ENCODE data around the gene NECTIN4. TPM values are rescaled to one million over a fixed set of nuclear protein-coding genes. Genes with fewer than 3 reads are reported as not detected.

The NECTIN4 gene
- total RNA-seq, 1 donor from 2014 or later = not detected

DNA sequence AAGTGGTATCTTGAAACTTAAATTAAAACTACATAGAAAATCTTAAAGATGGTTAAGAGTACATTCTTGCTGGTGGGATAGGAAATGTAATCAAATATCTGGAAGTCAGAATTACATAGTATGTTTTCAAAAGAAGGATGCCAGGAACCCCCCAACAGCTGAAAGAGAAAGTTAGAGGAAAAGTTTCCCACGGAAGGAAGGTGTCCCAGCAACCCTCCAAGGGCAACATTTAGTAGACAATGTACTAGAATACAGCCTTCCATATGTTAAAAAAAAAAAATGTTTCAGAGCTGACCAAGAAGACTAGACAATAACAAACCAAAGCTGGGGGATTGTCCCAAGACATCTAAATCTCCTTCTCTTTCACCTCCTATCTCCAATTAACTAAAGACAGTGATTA is 40.9 kb upstream of the NECTIN4 start:
- TF ChIP-seq EZH2phosphoT487 (IDR thresholded peaks at IDR 0.05) (no peak), EZH2 (IDR thresholded peaks at IDR 0.05) (no peak)
- TF ChIP-seq, protein P1, sequence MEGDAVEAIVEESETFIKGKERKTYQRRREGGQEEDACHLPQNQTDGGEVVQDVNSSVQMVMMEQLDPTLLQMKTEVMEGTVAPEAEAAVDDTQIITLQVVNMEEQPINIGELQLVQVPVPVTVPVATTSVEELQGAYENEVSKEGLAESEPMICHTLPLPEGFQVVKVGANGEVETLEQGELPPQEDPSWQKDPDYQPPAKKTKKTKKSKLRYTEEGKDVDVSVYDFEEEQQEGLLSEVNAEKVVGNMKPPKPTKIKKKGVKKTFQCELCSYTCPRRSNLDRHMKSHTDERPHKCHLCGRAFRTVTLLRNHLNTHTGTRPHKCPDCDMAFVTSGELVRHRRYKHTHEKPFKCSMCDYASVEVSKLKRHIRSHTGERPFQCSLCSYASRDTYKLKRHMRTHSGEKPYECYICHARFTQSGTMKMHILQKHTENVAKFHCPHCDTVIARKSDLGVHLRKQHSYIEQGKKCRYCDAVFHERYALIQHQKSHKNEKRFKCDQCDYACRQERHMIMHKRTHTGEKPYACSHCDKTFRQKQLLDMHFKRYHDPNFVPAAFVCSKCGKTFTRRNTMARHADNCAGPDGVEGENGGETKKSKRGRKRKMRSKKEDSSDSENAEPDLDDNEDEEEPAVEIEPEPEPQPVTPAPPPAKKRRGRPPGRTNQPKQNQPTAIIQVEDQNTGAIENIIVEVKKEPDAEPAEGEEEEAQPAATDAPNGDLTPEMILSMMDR (IDR thresholded peaks at IDR 0.05) = no peak
- H3K9ac ChIP-seq = peak overlapping the region; percentile 6
- H3K27me3 ChIP-seq = no peaks in the 10 kb centered on the region
- Mint-ChIP-seq H3K4me3 (no peak overlapping the region), H3K9me3 (no peaks in the 10 kb centered on the region), H3K27ac (no peak overlapping the region), H3K36me3 (peaks cover 26% of the 10 kb centered on the region), H3K4me1 (peaks cover 28% of the 10 kb centered on the region), H3K27me3 (ENCODE audit: insufficient read depth, low read depth) (no peaks in the 10 kb centered on the region)
- peaks cover 38% of the 10 kb centered on the region for H3F3A ChIP-seq (ENCODE audit: low read depth)
- H3K4me2 ChIP-seq = peak overlapping the region; percentile 90
- H3K27ac ChIP-seq = no peak overlapping the region
- H3K4me3 ChIP-seq = peak overlapping the region; percentile 77
- H3K4me1 ChIP-seq = peaks cover 20% of the 10 kb centered on the region
- DNase-seq (ENCODE audit: low spot score) = no peak
- H3K9me3 ChIP-seq (ENCODE audit: low read depth) = no peaks in the 10 kb centered on the region
- H3K79me2 ChIP-seq (ENCODE audit: low read depth) = peaks cover 86% of the 10 kb centered on the region
- no peaks in the 10 kb centered on the region for H3K36me3 ChIP-seq
- H4K20me1 ChIP-seq (ENCODE audit: low read depth) = peaks cover 22% of the 10 kb centered on the region
- H2AFZ ChIP-seq (replicated peaks) = no peak overlapping the region

DNA sequence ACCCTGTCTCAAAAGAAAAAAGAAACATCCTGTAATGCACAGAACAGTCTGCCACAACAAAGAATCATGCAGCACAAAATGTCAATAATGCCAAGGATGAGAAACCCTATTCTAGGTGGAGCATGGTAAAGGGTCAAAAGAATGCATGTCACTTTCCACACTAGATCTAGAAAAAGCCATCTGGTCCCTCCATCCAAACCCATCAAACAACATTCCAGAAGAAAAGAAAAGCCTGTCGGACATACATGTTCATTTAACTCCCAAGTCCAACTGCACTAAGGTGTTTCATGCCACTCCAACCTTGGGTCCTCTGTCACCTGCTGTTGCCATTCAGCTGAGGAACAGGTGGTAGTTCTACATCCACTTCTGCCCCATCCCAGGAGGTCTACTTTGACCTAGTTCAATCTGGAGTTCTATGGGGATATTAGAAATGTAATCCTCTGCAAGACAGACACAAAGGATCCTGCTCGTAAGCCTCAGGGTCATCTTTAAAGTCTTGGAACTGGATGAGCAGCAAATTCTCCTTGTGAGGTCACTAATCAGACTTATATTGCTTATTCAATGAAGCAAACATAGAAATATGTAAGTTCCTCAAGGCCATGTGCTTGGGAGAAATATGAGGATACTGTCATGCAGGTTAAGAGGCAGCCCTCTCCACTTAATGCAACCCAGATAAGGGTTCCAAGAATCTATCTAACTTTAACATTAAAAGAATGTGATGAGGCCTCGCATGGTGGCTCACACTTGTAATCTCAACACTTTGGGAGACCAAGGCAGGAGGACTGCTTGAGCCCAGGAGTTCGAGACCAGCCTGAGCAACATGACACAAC is 39.4 kb upstream of the NECTIN4 start:
- H3K4me3 Mint-ChIP-seq = no peak overlapping the region
- no peaks in the 10 kb centered on the region for H3K9me3 ChIP-seq (ENCODE audit: low read depth)
- no peak overlapping the region for H2AFZ ChIP-seq (replicated peaks)
- H3K79me2 ChIP-seq (ENCODE audit: low read depth) = peaks cover 77% of the 10 kb centered on the region
- no peak for DNase-seq (ENCODE audit: low spot score)
- no peak for TF ChIP-seq EZH2phosphoT487 (IDR thresholded peaks at IDR 0.05)
- TF ChIP-seq EZH2 (IDR thresholded peaks at IDR 0.05) = no peak
- TF ChIP-seq, protein P1 (IDR thresholded peaks at IDR 0.05) = no peak
- H3K27me3 ChIP-seq = no peaks in the 10 kb centered on the region
- no peaks in the 10 kb centered on the region for H3K36me3 ChIP-seq
- H3F3A ChIP-seq (ENCODE audit: low read depth) = peaks cover 33% of the 10 kb centered on the region
- H4K20me1 ChIP-seq (ENCODE audit: low read depth) = peaks cover 24% of the 10 kb centered on the region
- peaks cover 26% of the 10 kb centered on the region for H3K36me3 Mint-ChIP-seq
- H3K27me3 Mint-ChIP-seq (ENCODE audit: insufficient read depth, low read depth) = no peaks in the 10 kb centered on the region
- no peaks in the 10 kb centered on the region for H3K9me3 Mint-ChIP-seq
- H3K4me3 ChIP-seq = no peak overlapping the region
- H3K27ac Mint-ChIP-seq = no peak overlapping the region
- no peak overlapping the region for H3K27ac ChIP-seq
- peaks cover 20% of the 10 kb centered on the region for H3K4me1 ChIP-seq
- peaks cover 25% of the 10 kb centered on the region for H3K4me1 Mint-ChIP-seq
- H3K4me2 ChIP-seq = no peak overlapping the region
- no peak overlapping the region for H3K9ac ChIP-seq

DNA sequence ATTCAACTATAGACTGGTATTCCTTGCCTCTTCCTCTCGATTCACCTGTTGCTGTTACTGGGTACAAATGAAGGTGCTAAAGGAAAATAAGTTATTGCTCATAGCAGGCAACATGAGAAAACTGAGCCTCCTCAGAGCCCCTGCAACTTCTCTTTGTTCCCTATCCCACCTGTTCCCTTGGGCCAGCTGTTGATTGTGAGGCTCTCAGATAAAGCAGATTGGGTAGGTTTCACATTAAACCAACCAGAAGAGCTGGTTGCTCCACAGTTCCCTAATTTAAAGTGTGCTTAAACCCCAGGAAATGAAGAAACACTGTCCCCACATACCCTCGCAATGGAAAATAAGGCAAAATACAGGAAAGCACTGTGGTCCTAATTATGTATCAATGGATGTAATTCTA is 38.3 kb upstream of the NECTIN4 start:
- TF ChIP-seq EZH2 (IDR thresholded peaks at IDR 0.05) = no peak
- Mint-ChIP-seq H3K27ac (no peak overlapping the region), H3K27me3 (ENCODE audit: insufficient read depth, low read depth) (no peaks in the 10 kb centered on the region), H3K4me1 (peaks cover 25% of the 10 kb centered on the region), H3K36me3 (peaks cover 32% of the 10 kb centered on the region), H3K4me3 (no peak overlapping the region), H3K9me3 (no peaks in the 10 kb centered on the region)
- H2AFZ ChIP-seq (replicated peaks) = no peak overlapping the region
- no peak overlapping the region for H3K9ac ChIP-seq
- peaks cover 72% of the 10 kb centered on the region for H3K79me2 ChIP-seq (ENCODE audit: low read depth)
- H3K4me3 ChIP-seq = no peak overlapping the region
- H3F3A ChIP-seq (ENCODE audit: low read depth) = peaks cover 21% of the 10 kb centered on the region
- no peak overlapping the region for H3K4me2 ChIP-seq
- H3K36me3 ChIP-seq = no peaks in the 10 kb centered on the region
- peaks cover 20% of the 10 kb centered on the region for H3K4me1 ChIP-seq
- H3K9me3 ChIP-seq (ENCODE audit: low read depth) = no peaks in the 10 kb centered on the region
- no peak for DNase-seq (ENCODE audit: low spot score)
- no peak overlapping the region for H3K27ac ChIP-seq
- no peaks in the 10 kb centered on the region for H3K27me3 ChIP-seq
- peaks cover 24% of the 10 kb centered on the region for H4K20me1 ChIP-seq (ENCODE audit: low read depth)

DNA sequence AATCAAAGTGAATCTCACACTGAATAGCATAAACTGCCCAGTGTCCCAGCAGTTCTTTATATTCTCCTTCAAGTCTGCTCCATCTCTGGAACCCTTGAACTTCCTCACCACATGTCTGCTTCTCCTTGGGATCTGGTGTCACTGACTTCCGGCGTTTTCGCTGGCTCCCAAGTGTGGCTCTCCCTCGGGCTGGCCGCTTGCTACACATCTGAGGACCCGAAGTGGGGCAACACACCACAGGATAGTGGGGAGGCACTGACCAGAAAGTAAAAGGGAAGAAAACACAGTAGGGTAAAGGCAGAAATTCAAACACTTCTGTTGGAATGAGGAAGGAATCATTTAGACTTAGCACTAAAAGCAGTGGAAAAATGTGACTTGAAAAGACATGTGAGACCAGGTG is 33.6 kb upstream of the NECTIN4 start:
- peaks cover 40% of the 10 kb centered on the region for H3K36me3 Mint-ChIP-seq
- no peaks in the 10 kb centered on the region for H3K9me3 Mint-ChIP-seq
- no peak overlapping the region for H3K27ac Mint-ChIP-seq
- no peak overlapping the region for H3K4me3 Mint-ChIP-seq
- DNase-seq (ENCODE audit: low spot score) = no peak
- no peak overlapping the region for H3K4me3 ChIP-seq
- H3F3A ChIP-seq (ENCODE audit: low read depth) = peaks cover 24% of the 10 kb centered on the region
- H3K4me2 ChIP-seq = no peak overlapping the region
- H3K27me3 ChIP-seq = no peaks in the 10 kb centered on the region
- H3K27me3 Mint-ChIP-seq (ENCODE audit: insufficient read depth, low read depth) = no peaks in the 10 kb centered on the region
- H3K4me1 Mint-ChIP-seq = peaks cover 22% of the 10 kb centered on the region
- no peak overlapping the region for H3K27ac ChIP-seq
- no peak overlapping the region for H3K9ac ChIP-seq
- no peak overlapping the region for H2AFZ ChIP-seq (replicated peaks)
- peaks cover 31% of the 10 kb centered on the region for H4K20me1 ChIP-seq (ENCODE audit: low read depth)
- TF ChIP-seq EZH2phosphoT487 (IDR thresholded peaks at IDR 0.05) (no peak), EZH2 (IDR thresholded peaks at IDR 0.05) (no peak)
- TF ChIP-seq, protein P1 (IDR thresholded peaks at IDR 0.05) = no peak
- peaks cover 11% of the 10 kb centered on the region for H3K4me1 ChIP-seq
- H3K79me2 ChIP-seq (ENCODE audit: low read depth) = peaks cover 48% of the 10 kb centered on the region
- no peaks in the 10 kb centered on the region for H3K9me3 ChIP-seq (ENCODE audit: low read depth)
- H3K36me3 ChIP-seq = no peaks in the 10 kb centered on the region

Data from neural progenitor cell (in vitro differentiated cells).